NK-92 (cell line): Measurements from ENCODE around the gene TSGA10IP.

Source experiments
- DNase-seq: peaks from one replicate; lab custom pipeline; 2025; ENCODE audit not compliant: unreplicated experiment; lab: John Stamatoyannopoulos, UW

Gene TSGA10IP

GRCh38 chr11:65917434-65918210 lies 27.7 kb upstream of the TSGA10IP start:
- DNase-seq, result no peak

GRCh38 chr11:65918211-65919140 lies 26.8 kb upstream of the TSGA10IP start, which contains the start of gene C11orf68:
Gene C11orf68, minus strand, starts transcription at chr11:65919062. Its CDS starts 31 bp downstream, at chr11:65919031.
- no peak for DNase-seq

GRCh38 chr11:65919141-65919572 lies 26.1 kb upstream of the TSGA10IP start, which contains the start of gene DRAP1:
Gene DRAP1, plus strand, starts transcription at chr11:65919426. Its CDS starts 76 bp downstream, at chr11:65919502.
- DNase-seq, result peak; percentile 93

- DNase-seq, result no peak
Observed at GRCh38 chr11:65919573-65920371, 25.5 kb upstream of the TSGA10IP start.

GRCh38 chr11:65920372-65920802 lies 24.9 kb upstream of the TSGA10IP start:
- DNase-seq, result no peak

- DNase-seq, result no peak
Observed at GRCh38 chr11:65921033-65921555, 24.2 kb upstream of the TSGA10IP start.

- DNase-seq, result no peak
Observed at GRCh38 chr11:65921876-65922275, 23.4 kb upstream of the TSGA10IP start.

- DNase-seq, result no peak
Observed at GRCh38 chr11:65922565-65922964, 22.7 kb upstream of the TSGA10IP start.

GRCh38 chr11:65925397-65925796 lies 19.9 kb upstream of the TSGA10IP start:
- DNase-seq, result no peak

- DNase-seq, result no peak
Observed at GRCh38 chr11:65927904-65928397, 17.3 kb upstream of the TSGA10IP start.

GRCh38 chr11:65928667-65929066 lies 16.6 kb upstream of the TSGA10IP start:
- DNase-seq, result no peak

GRCh38 chr11:65931773-65932557 lies 13.3 kb upstream of the TSGA10IP start:
- DNase-seq, result no peak

GRCh38 chr11:65932558-65932919 lies 12.7 kb upstream of the TSGA10IP start:
- no peak for DNase-seq

- DNase-seq, result no peak
Observed at GRCh38 chr11:65934014-65934413, 11.3 kb upstream of the TSGA10IP start.

- no peak for DNase-seq
Observed at GRCh38 chr11:65937766-65938165, 7.5 kb upstream of the TSGA10IP start.

GRCh38 chr11:65941720-65942310 lies 3.5 kb upstream of the TSGA10IP start:
- no peak for DNase-seq

GRCh38 chr11:65942531-65942930 lies 2.7 kb upstream of the TSGA10IP start:
- DNase-seq, result no peak

- DNase-seq, result no peak
Observed at GRCh38 chr11:65944191-65944590, 1.1 kb upstream of the TSGA10IP start.

- no peak for DNase-seq
Observed at GRCh38 chr11:65944767-65945166, 513 bp upstream of the TSGA10IP start.
